Sigmoid colon (tissue), 3 donors: ENCODE measurements around the gene CPOX.

ENCODE experiments used
- POLR2A ChIP-seq, 2 donors: fragments of 450-650 bp; IDR thresholded peaks; one replicate each; pipeline ENCODE4 v1.6.1; 2016; ENCODE audit warnings: antibody characterized with exemption in 2 of 2, mild to moderate bottlenecking in 2 of 2, moderate library complexity in 2 of 2
- TF ChIP-seq, protein P1 (sequence below), 4 experiments: fragments of 450-650 bp in 3 of 4; fragments of 200-600 bp in 1 of 4; IDR thresholded peaks; one replicate each; pipeline ENCODE4 v1.5.1; 2016 to 2019; ENCODE audit warnings: antibody characterized with exemption in 4 of 4, mild to moderate bottlenecking in 3 of 4, moderate library complexity in 2 of 4

DNA sequence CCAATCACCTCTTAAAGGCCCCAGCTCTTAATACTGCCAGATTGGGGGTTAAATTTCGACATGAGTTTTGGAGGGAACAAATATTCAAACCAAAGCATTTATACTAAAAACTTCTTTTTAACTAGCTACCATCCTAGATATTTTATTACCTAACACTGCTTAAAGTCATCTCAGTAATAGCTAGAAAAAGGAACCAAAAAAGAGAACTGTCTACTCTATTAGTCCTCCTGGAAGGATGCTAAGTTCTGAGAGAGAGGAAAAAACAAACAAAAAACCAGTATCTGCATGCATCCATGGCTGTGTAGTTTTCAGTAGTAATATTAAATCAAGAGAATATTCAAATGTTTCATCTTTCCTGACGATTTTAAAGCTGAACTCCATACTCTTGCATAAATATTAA is 5.8 kb downstream of the CPOX start:
- TF ChIP-seq, protein P1, sequence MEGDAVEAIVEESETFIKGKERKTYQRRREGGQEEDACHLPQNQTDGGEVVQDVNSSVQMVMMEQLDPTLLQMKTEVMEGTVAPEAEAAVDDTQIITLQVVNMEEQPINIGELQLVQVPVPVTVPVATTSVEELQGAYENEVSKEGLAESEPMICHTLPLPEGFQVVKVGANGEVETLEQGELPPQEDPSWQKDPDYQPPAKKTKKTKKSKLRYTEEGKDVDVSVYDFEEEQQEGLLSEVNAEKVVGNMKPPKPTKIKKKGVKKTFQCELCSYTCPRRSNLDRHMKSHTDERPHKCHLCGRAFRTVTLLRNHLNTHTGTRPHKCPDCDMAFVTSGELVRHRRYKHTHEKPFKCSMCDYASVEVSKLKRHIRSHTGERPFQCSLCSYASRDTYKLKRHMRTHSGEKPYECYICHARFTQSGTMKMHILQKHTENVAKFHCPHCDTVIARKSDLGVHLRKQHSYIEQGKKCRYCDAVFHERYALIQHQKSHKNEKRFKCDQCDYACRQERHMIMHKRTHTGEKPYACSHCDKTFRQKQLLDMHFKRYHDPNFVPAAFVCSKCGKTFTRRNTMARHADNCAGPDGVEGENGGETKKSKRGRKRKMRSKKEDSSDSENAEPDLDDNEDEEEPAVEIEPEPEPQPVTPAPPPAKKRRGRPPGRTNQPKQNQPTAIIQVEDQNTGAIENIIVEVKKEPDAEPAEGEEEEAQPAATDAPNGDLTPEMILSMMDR (IDR thresholded peaks at IDR 0.05), result no peak
- no peak for TF ChIP-seq POLR2A (IDR thresholded peaks at IDR 0.05)
